ENCODE measurements around the gene OR52N4. TPM values are rescaled to one million over a fixed set of nuclear protein-coding genes. Genes with fewer than 3 reads are reported as not detected.

The OR52N4 gene
- polyA plus RNA-seq, 1 of the 3 experiments (the other 2 are of a cell fraction) = 0.10 TPM

DNA sequence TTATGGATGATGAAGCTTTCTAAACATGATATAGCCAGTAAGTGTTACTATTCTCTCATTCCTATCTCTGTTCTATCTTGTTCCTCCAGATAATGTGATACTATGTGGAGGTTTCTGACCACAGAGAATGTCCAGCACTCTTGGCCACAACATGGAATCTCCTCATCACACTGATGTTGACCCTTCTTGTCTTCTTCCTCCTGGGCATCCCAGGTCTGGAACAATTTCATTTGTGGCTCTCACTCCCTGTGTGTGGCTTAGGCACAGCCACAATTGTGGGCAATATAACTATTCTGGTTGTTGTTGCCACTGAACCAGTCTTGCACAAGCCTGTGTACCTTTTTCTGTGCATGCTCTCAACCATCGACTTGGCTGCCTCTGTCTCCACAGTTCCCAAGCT lies 27.7 kb upstream of the OR52N4 start:
- Histone ChIP-seq H3K9me2 (no peaks in the 10 kb centered on the region), H3K9ac (no peak overlapping the region), H3K27me3 (ENCODE audit: insufficient read depth) (no peaks in the 10 kb centered on the region; the same call in 1 of the 2 replicates), H3F3A (replicated peaks; ENCODE audit: insufficient read depth) (no peaks in the 10 kb centered on the region), H2AFZ (ENCODE audit: low read depth) (no peak overlapping the region), H3K4me1 (ENCODE audit: control insufficient read depth in 1 of 2, insufficient read depth in 2 of 2, low read depth in 1 of 2, low read length in 1 of 2) (no peaks in the 10 kb centered on the region), H3K4me2 (no peak overlapping the region), H3K27ac (ENCODE audit: low read depth in 2 of 2, low read length in 1 of 2) (no peak overlapping the region), H3K4me3 (ENCODE audit: low read depth in 2 of 2, low read length in 1 of 2) (no peak overlapping the region), H3K79me2 (ENCODE audit: insufficient read depth) (no peaks in the 10 kb centered on the region), H3K36me3 (replicated peaks in 1 of 2; ENCODE audit: control insufficient read depth in 1 of 2, insufficient read depth in 2 of 2, low read length in 1 of 2) (no peaks in the 10 kb centered on the region), H3K9me3 (no peaks in the 10 kb centered on the region), H4K20me1 (ENCODE audit: insufficient read depth) (no peaks in the 10 kb centered on the region)
- no peak for DNase-seq
- TF ChIP-seq TAF1 (IDR thresholded peaks at IDR 0.05; ENCODE audit: borderline replicate concordance, low read depth, low read length) = no peak
- TF ChIP-seq, protein P1, sequence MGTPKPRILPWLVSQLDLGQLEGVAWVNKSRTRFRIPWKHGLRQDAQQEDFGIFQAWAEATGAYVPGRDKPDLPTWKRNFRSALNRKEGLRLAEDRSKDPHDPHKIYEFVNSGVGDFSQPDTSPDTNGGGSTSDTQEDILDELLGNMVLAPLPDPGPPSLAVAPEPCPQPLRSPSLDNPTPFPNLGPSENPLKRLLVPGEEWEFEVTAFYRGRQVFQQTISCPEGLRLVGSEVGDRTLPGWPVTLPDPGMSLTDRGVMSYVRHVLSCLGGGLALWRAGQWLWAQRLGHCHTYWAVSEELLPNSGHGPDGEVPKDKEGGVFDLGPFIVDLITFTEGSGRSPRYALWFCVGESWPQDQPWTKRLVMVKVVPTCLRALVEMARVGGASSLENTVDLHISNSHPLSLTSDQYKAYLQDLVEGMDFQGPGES (IDR thresholded peaks at IDR 0.05; ENCODE audit: low read depth, low read length) = no peak
- no peak for TF ChIP-seq NFIC (IDR thresholded peaks at IDR 0.05; ENCODE audit: borderline replicate concordance)
- no peak for TF ChIP-seq FOXJ3 (CRISPR knock-in tag; IDR thresholded peaks at IDR 0.05)
- TF ChIP-seq EZH2phosphoT487 (IDR thresholded peaks at IDR 0.05; ENCODE audit: borderline replicate concordance, low read depth) = no peak
- no peak for TF ChIP-seq RXRA (IDR thresholded peaks at IDR 0.05; ENCODE audit: borderline replicate concordance, low read depth)
- TF ChIP-seq, protein P2, sequence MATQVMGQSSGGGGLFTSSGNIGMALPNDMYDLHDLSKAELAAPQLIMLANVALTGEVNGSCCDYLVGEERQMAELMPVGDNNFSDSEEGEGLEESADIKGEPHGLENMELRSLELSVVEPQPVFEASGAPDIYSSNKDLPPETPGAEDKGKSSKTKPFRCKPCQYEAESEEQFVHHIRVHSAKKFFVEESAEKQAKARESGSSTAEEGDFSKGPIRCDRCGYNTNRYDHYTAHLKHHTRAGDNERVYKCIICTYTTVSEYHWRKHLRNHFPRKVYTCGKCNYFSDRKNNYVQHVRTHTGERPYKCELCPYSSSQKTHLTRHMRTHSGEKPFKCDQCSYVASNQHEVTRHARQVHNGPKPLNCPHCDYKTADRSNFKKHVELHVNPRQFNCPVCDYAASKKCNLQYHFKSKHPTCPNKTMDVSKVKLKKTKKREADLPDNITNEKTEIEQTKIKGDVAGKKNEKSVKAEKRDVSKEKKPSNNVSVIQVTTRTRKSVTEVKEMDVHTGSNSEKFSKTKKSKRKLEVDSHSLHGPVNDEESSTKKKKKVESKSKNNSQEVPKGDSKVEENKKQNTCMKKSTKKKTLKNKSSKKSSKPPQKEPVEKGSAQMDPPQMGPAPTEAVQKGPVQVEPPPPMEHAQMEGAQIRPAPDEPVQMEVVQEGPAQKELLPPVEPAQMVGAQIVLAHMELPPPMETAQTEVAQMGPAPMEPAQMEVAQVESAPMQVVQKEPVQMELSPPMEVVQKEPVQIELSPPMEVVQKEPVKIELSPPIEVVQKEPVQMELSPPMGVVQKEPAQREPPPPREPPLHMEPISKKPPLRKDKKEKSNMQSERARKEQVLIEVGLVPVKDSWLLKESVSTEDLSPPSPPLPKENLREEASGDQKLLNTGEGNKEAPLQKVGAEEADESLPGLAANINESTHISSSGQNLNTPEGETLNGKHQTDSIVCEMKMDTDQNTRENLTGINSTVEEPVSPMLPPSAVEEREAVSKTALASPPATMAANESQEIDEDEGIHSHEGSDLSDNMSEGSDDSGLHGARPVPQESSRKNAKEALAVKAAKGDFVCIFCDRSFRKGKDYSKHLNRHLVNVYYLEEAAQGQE (IDR thresholded peaks at IDR 0.05; ENCODE audit: low read depth, low read length) = no peak
- TF ChIP-seq YY1 (IDR thresholded peaks at IDR 0.05; ENCODE audit: low read depth) = no peak
- ChIA-PET POLR2A (no interaction called here), CTCF (interaction anchor here (0.6 kb wide), 1 partner anchor 71 kb away, joined by 4 read pairs; no protein-coding TSS in a partner anchor)
- WGBS (ENCODE audit: low lambda C conversion rate) = 0% methylated on average over 1 of the region's 1 CpG

DNA sequence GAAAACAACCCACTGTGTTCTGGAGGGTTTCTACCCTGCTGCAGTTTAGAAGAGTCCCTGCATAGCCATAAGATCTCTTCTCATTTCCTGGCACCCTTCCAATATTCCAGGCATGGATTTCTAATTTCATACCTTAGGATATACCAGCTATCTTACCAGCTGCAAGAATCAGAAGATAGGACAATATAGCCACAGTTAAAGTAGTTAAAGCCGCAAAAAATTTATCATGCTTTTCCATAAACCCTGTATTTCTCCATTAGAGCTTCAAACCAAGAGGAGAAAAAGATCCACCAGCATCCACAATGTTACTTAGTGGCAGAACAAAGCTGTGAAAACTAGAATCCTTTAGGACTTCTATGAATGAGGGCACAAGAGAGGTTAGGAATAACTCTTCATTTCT lies 26.4 kb upstream of the OR52N4 start:
- ChIA-PET CTCF (no interaction called here), POLR2A (no interaction called here)
- H3K9ac ChIP-seq = no peak overlapping the region
- no peak overlapping the region for H3K4me3 ChIP-seq (ENCODE audit: low read depth in 2 of 2, low read length in 1 of 2)
- DNase-seq = no peak
- H3K27ac ChIP-seq (ENCODE audit: low read depth in 2 of 2, low read length in 1 of 2) = no peak overlapping the region
- no peaks in the 10 kb centered on the region for H3K9me3 ChIP-seq
- no peaks in the 10 kb centered on the region for H3F3A ChIP-seq (replicated peaks; ENCODE audit: insufficient read depth)
- H3K36me3 ChIP-seq (replicated peaks in 1 of 2; ENCODE audit: control insufficient read depth in 1 of 2, insufficient read depth in 2 of 2, low read length in 1 of 2) = no peaks in the 10 kb centered on the region
- no peaks in the 10 kb centered on the region for H3K79me2 ChIP-seq (ENCODE audit: insufficient read depth)
- 0% methylated on average over 1 of the region's 1 CpG for WGBS (ENCODE audit: low lambda C conversion rate)
- H3K27me3 ChIP-seq (ENCODE audit: insufficient read depth) = no peaks in the 10 kb centered on the region; the same call in 1 of the 2 replicates
- H2AFZ ChIP-seq (ENCODE audit: low read depth) = no peak overlapping the region
- H3K4me1 ChIP-seq (ENCODE audit: control insufficient read depth in 1 of 2, insufficient read depth in 2 of 2, low read depth in 1 of 2, low read length in 1 of 2) = no peaks in the 10 kb centered on the region
- no peaks in the 10 kb centered on the region for H3K9me2 ChIP-seq
- H4K20me1 ChIP-seq (ENCODE audit: insufficient read depth) = no peaks in the 10 kb centered on the region
- H3K4me2 ChIP-seq = no peak overlapping the region
- TF ChIP-seq RCOR1 (IDR thresholded peaks at IDR 0.05; ENCODE audit: low read length) (no peak), POLR2AphosphoS5 (IDR thresholded peaks at IDR 0.05; ENCODE audit: low read depth, low read length) (no peak), RFX5 (IDR thresholded peaks at IDR 0.05; ENCODE audit: low read length) (no peak), NRF1 (IDR thresholded peaks at IDR 0.05; ENCODE audit: low read depth, low read length) (no peak), MXI1 (IDR thresholded peaks at IDR 0.05; ENCODE audit: low read depth, low read length) (no peak), YY1 (IDR thresholded peaks at IDR 0.05; ENCODE audit: low read depth) (no peak), CHD2 (IDR thresholded peaks at IDR 0.05; ENCODE audit: low read length, partially characterized antibody) (no peak), ELF1 (IDR thresholded peaks at IDR 0.05) (no peak), MEF2A (IDR thresholded peaks at IDR 0.05; ENCODE audit: borderline replicate concordance, low read depth) (no peak)
- TF ChIP-seq, protein P3, sequence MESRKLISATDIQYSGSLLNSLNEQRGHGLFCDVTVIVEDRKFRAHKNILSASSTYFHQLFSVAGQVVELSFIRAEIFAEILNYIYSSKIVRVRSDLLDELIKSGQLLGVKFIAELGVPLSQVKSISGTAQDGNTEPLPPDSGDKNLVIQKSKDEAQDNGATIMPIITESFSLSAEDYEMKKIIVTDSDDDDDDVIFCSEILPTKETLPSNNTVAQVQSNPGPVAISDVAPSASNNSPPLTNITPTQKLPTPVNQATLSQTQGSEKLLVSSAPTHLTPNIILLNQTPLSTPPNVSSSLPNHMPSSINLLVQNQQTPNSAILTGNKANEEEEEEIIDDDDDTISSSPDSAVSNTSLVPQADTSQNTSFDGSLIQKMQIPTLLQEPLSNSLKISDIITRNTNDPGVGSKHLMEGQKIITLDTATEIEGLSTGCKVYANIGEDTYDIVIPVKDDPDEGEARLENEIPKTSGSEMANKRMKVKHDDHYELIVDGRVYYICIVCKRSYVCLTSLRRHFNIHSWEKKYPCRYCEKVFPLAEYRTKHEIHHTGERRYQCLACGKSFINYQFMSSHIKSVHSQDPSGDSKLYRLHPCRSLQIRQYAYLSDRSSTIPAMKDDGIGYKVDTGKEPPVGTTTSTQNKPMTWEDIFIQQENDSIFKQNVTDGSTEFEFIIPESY (IDR thresholded peaks at IDR 0.05; ENCODE audit: borderline replicate concordance, low read depth) = no peak
- TF ChIP-seq, protein P4, sequence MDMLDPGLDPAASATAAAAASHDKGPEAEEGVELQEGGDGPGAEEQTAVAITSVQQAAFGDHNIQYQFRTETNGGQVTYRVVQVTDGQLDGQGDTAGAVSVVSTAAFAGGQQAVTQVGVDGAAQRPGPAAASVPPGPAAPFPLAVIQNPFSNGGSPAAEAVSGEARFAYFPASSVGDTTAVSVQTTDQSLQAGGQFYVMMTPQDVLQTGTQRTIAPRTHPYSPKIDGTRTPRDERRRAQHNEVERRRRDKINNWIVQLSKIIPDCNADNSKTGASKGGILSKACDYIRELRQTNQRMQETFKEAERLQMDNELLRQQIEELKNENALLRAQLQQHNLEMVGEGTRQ (IDR thresholded peaks at IDR 0.05; ENCODE audit: borderline replicate concordance, low read depth, low read length) = no peak
